Gastroesophageal sphincter (tissue), 3 donors: Measurements from ENCODE around the gene APBA1.

Experiments
- CTCF ChIP-seq, 4 experiments: fragments of 200-600 bp in 2 of 4; fragments of 450-650 bp in 2 of 4; sonication (generic) in 1 of 4; IDR thresholded peaks; one replicate each; pipeline ENCODE4 v1.5.1; 2017 to 2019; ENCODE audit warnings: antibody characterized with exemption in 4 of 4, mild to moderate bottlenecking in 2 of 4, moderate library complexity in 2 of 4
- EP300 ChIP-seq: sonication (generic); formaldehyde crosslinking; IDR thresholded peaks from one replicate; pipeline ENCODE4 v1.6.1; 2017; ENCODE audit warnings: antibody characterized with exemption, mild to moderate bottlenecking
- POLR2A ChIP-seq, 2 donors: fragments of 450-650 bp; IDR thresholded peaks; one replicate each; pipeline ENCODE4 v1.6.1; 2017; ENCODE audit warnings: antibody characterized with exemption in 2 of 2, mild to moderate bottlenecking in 2 of 2, moderate library complexity in 1 of 2
- POLR2AphosphoS5 ChIP-seq: sonication (generic); formaldehyde crosslinking; IDR thresholded peaks from one replicate; pipeline ENCODE4 v1.6.1; 2017; ENCODE audit warnings: antibody characterized with exemption

- TF ChIP-seq CTCF (IDR thresholded peaks at IDR 0.05) = no peak
- TF ChIP-seq POLR2AphosphoS5 = no peak
- no peak for TF ChIP-seq POLR2A (IDR thresholded peaks at IDR 0.05)
- TF ChIP-seq EP300 = no peak
Measured at GRCh38 chr9:69443178-69443577, 229.0 kb downstream of the APBA1 start.
